T-helper 1 cell (primary cell): Measurements from ENCODE around the gene KCTD13.
"Not testable (repeated sequence)": the region's sequence is repeated elsewhere in the genome, so short reads cannot be mapped to it uniquely, and the experiment has no call there.

ENCODE experiments used
- DNase-seq, 5 donors: peaks; one replicate each; pipeline ENCODE4 v3.0.0-alpha.2; 2012 to 2020
- total RNA-seq, 4 donors: gene quantifications; one replicate each; lab custom pipeline; 2026; lab: John Stamatoyannopoulos, UW

Gene KCTD13
- total RNA-seq = 13.4 to 23.5 (median 18.3) reads per million in 4 donors

- peak; percentile 75 to 85 (median 85) for DNase-seq
These were observed at the start of gene KCTD13 for GRCh38 chr16:29925781-29926710. Gene KCTD13, minus strand, starts transcription at chr16:29926226. Its CDS starts 193 bp downstream, at chr16:29926033.

- DNase-seq = no peak
These were observed 49.1 kb upstream of the KCTD13 start for GRCh38 chr16:29975134-29975538.

- peak in 1 of 5 donors; percentile 21 for DNase-seq
These were observed 48.5 kb upstream of the KCTD13 start for GRCh38 chr16:29974291-29975133.

GRCh38 chr16:29973384-29974246 lies 47.6 kb upstream of the KCTD13 start, which contains the start of gene TAOK2:
Gene TAOK2, plus strand, starts transcription at chr16:29973868. Its CDS starts 3,905 bp downstream, at chr16:29977773.
- peak; percentile 88 to 98 (median 89) for DNase-seq

- no peak for DNase-seq
These were observed 47.0 kb upstream of the KCTD13 start for GRCh38 chr16:29972992-29973383.

- DNase-seq = no peak
These were observed 46.5 kb upstream of the KCTD13 start for GRCh38 chr16:29972500-29972899.

GRCh38 chr16:29971304-29971703 lies 45.3 kb upstream of the KCTD13 start:
- DNase-seq = no peak

- DNase-seq = no peak
These were observed 42.2 kb upstream of the KCTD13 start for GRCh38 chr16:29968205-29968604.

- DNase-seq = no peak
These were observed 37.2 kb upstream of the KCTD13 start for GRCh38 chr16:29963021-29963743.

GRCh38 chr16:29962344-29962994 lies 36.4 kb upstream of the KCTD13 start:
- no peak for DNase-seq

- peak; percentile 88 to 95 (median 89) for DNase-seq
These were observed 35.7 kb upstream of the KCTD13 start, which contains the start of gene TMEM219 for GRCh38 chr16:29961479-29962343. Gene TMEM219, plus strand, starts transcription at chr16:29962079. Its CDS starts 1,065 bp downstream, at chr16:29963144.

- no peak for DNase-seq
These were observed 35.1 kb upstream of the KCTD13 start for GRCh38 chr16:29961127-29961478.

- DNase-seq = not testable (repeated sequence)
These were observed 33.8 kb upstream of the KCTD13 start for GRCh38 chr16:29959821-29960220.

GRCh38 chr16:29959293-29959692 lies 33.3 kb upstream of the KCTD13 start:
- no peak for DNase-seq

- DNase-seq = no peak
These were observed 32.7 kb upstream of the KCTD13 start for GRCh38 chr16:29958756-29959155.

- no peak for DNase-seq
These were observed 25.8 kb upstream of the KCTD13 start for GRCh38 chr16:29951625-29952365.

- DNase-seq = no peak
These were observed 24.9 kb upstream of the KCTD13 start for GRCh38 chr16:29950806-29951461.

GRCh38 chr16:29947897-29948296 lies 21.9 kb upstream of the KCTD13 start:
- no peak for DNase-seq
